HCT116 (cell line): Measurements from ENCODE around the gene MGAM2. TPM values are rescaled to one million over a fixed set of nuclear protein-coding genes. Genes with fewer than 3 reads are reported as not detected.

Experiments used
- ATAC-seq: fragments of 200-7000 bp; cut with Tn5 transposase; 2 replicates; pipeline ENCODE4 v1.9.1; 2020; ENCODE audit warnings: mild to moderate bottlenecking, moderate library complexity
- BruUV-seq: library from RNA; stranded (reverse); fragments of 400-500 nt; replicated peaks from 2 replicates; lab custom pipeline; 2021; lab: Mats Ljungman, UMichigan
- CTCF ChIA-PET: fragments of 300-600 bp; sonication (Branson Sonifier 250); formaldehyde crosslinking; loops from one replicate; lab custom pipeline; 2021; ENCODE audit warnings: antibody characterized with exemption; lab: Charles Lee
- POLR2A ChIA-PET: fragments of 300-600, 350-600 bp; sonication (Branson Sonifier 250); formaldehyde crosslinking; loops from one replicate; lab custom pipeline; 2021; ENCODE audit warnings: antibody characterized with exemption; lab: Charles Lee
- RAD21 ChIA-PET, 2 experiments: fragments of 300-600 bp; sonication (Branson Sonifier 250); formaldehyde crosslinking; loops; one replicate each; lab custom pipeline; 2023; ENCODE audit warnings: low total read pairs in 2 of 2; ENCODE audit not compliant: uncharacterized antibody in 2 of 2, unreplicated experiment in 2 of 2, low non-redundant PET in 1 of 2; lab: Charles Lee
- DNase-seq: peaks from one replicate; pipeline ENCODE4 v3.0.0-alpha.2; 2010; ENCODE audit warnings: low read depth, low spot score
- H2AFZ ChIP-seq: fragments of 200-600 bp; shearing (Covaris generic), sonication (generic); 2 replicates; pipeline ENCODE4 v1.6.1; 2017; ENCODE audit warnings: low read depth, mixed run types, mixed read lengths, antibody characterized with exemption, low read length; ENCODE audit not compliant: poor library complexity, severe bottlenecking
- H3K27ac ChIP-seq: 2 replicates; pipeline ENCODE4 v1.5.1; 2012; ENCODE audit warnings: low read depth, low read length
- H3K27me3 ChIP-seq: fragments of 200-600 bp; sonication (generic); 2 replicates; pipeline ENCODE4 v1.6.1; 2016; ENCODE audit warnings: mixed run types, low read length, mixed read lengths; ENCODE audit not compliant: insufficient read depth
- H3K36me3 ChIP-seq, 2 experiments: fragments of 200-500 bp in 1 of 2; fragments of 200-600 bp in 1 of 2; sonication (Bioruptor generic) in 1 of 2; sonication (generic) in 1 of 2; 2 replicates each; pipeline versions ENCODE4 v1.5.1 to v1.6.1; 2014 to 2016; ENCODE audit warnings: low read length in 2 of 2, inconsistent platforms in 1 of 2, mixed read lengths in 1 of 2, mixed run types in 1 of 2; ENCODE audit not compliant: insufficient read depth in 2 of 2, control insufficient read depth in 1 of 2
- H3K4me1 ChIP-seq, 2 experiments: fragments of 200-600 bp in 1 of 2; sonication (generic) in 1 of 2; 2 replicates each; pipeline versions ENCODE4 v1.5.1 to v1.6.1; 2012 to 2017; ENCODE audit warnings: low read length in 2 of 2, inconsistent platforms in 1 of 2, mild to moderate bottlenecking in 1 of 2, mixed read lengths in 1 of 2, mixed run types in 1 of 2, moderate library complexity in 1 of 2; ENCODE audit not compliant: insufficient read depth in 2 of 2, control insufficient read depth in 1 of 2
- H3K4me2 ChIP-seq: fragments of 200-600 bp; sonication (generic); 2 replicates; pipeline ENCODE4 v1.6.1; 2017; ENCODE audit warnings: mixed run types, low read length, mixed read lengths
- H3K4me3 ChIP-seq, 2 experiments: fragments of 200-600 bp in 1 of 2; sonication (generic) in 1 of 2; replicated peaks in 1 of 2; 2 replicates each; pipeline ENCODE4 v1.5.1; 2011 to 2016; ENCODE audit warnings: low read length in 2 of 2, control low read depth in 1 of 2, low read depth in 1 of 2, mild to moderate bottlenecking in 1 of 2, mixed read lengths in 1 of 2, mixed run types in 1 of 2
- H3K79me2 ChIP-seq: fragments of 200-600 bp; sonication (generic); 2 replicates; pipeline ENCODE4 v1.6.1; 2017; ENCODE audit warnings: mild to moderate bottlenecking, mixed run types, low read length, moderate library complexity, mixed read lengths; ENCODE audit not compliant: insufficient read depth
- H3K9ac ChIP-seq: fragments of 200-600 bp; sonication (generic); 2 replicates; pipeline ENCODE4 v1.6.1; 2016; ENCODE audit warnings: low read length, mixed read lengths
- H3K9me2 ChIP-seq: fragments of 200-600 bp; sonication (generic), shearing (Covaris generic); 2 replicates; pipeline ENCODE4 v1.6.1; 2017; ENCODE audit warnings: mixed run types, mild to moderate bottlenecking, moderate library complexity; ENCODE audit not compliant: insufficient read depth
- H3K9me3 ChIP-seq, 2 experiments: fragments of 200-500 bp in 1 of 2; fragments of 200-600 bp in 1 of 2; sonication (Bioruptor generic) in 1 of 2; sonication (generic) in 1 of 2; 2 replicates each; pipeline ENCODE4 v1.6.1; 2014 to 2017; ENCODE audit warnings: low read length in 2 of 2, mixed read lengths in 2 of 2, inconsistent platforms in 1 of 2, low read depth in 1 of 2, mild to moderate bottlenecking in 1 of 2, mixed run types in 1 of 2, moderate library complexity in 1 of 2; ENCODE audit not compliant: control insufficient read depth in 1 of 2, insufficient read depth in 1 of 2
- H4K20me1 ChIP-seq: fragments of 200-600 bp; sonication (generic), shearing (Covaris generic); 2 replicates; pipeline ENCODE4 v1.6.1; 2017; ENCODE audit warnings: mixed run types, mild to moderate bottlenecking, moderate library complexity; ENCODE audit not compliant: insufficient read depth
- CBX3 ChIP-seq: IDR thresholded peaks from 2 replicates; pipeline ENCODE4 v1.6.1; 2012; ENCODE audit warnings: low read depth
- CEBPB ChIP-seq: IDR thresholded peaks from 2 replicates; pipeline ENCODE4 v1.6.1; 2012; ENCODE audit warnings: low read depth
- CTCF ChIP-seq, 3 experiments: fragments of 200-600 bp in 1 of 3; sonication (generic) in 1 of 3; IDR thresholded peaks in 2 of 3; conservative IDR thresholded peaks in 1 of 3; 2 replicates each; pipeline ENCODE4 v1.5.1; 2012 to 2017; ENCODE audit warnings: low read depth in 2 of 3, low read length in 2 of 3, antibody characterized with exemption in 1 of 3, borderline replicate concordance in 1 of 3, control low read depth in 1 of 3, mild to moderate bottlenecking in 1 of 3, mixed read lengths in 1 of 3, mixed run types in 1 of 3, moderate library complexity in 1 of 3; ENCODE audit not compliant: insufficient read depth in 1 of 3
- ELF1 ChIP-seq: IDR thresholded peaks from 2 replicates; pipeline ENCODE4 v1.6.1; 2012; ENCODE audit warnings: low read depth, borderline replicate concordance
- EZH2 ChIP-seq: fragments of 200-600 bp; sonication (generic); IDR thresholded peaks from 2 replicates; pipeline ENCODE4 v1.6.1; 2017; ENCODE audit warnings: antibody characterized with exemption, mixed run types
- FOSL1 ChIP-seq: IDR thresholded peaks from 2 replicates; pipeline ENCODE4 v1.6.1; 2012; ENCODE audit warnings: low read depth
- POLR2A ChIP-seq: IDR thresholded peaks from 2 replicates; pipeline ENCODE4 v1.7.0; 2011; ENCODE audit warnings: borderline replicate concordance; ENCODE audit not compliant: insufficient read depth, insufficient read length; ENCODE audit errors: extremely low read depth
- POLR2AphosphoS5 ChIP-seq: IDR thresholded peaks from 2 replicates; pipeline ENCODE4 v1.6.1; 2011; ENCODE audit warnings: mild to moderate bottlenecking, low read depth, low read length, moderate library complexity
- REST ChIP-seq: IDR thresholded peaks from 2 replicates; pipeline ENCODE4 v1.6.1; 2012; ENCODE audit warnings: low read depth
- SIN3A ChIP-seq: IDR thresholded peaks from 2 replicates; pipeline ENCODE4 v1.6.1; 2012; ENCODE audit warnings: low read depth
- SP1 ChIP-seq: IDR thresholded peaks from 2 replicates; pipeline ENCODE4 v1.6.1; 2012; ENCODE audit warnings: low read depth
- SRF ChIP-seq: IDR thresholded peaks from 2 replicates; pipeline ENCODE4 v1.6.1; 2012; ENCODE audit warnings: low read depth
- TCF7L2 ChIP-seq: IDR thresholded peaks from 2 replicates; pipeline ENCODE4 v1.7.0; 2011; ENCODE audit warnings: borderline replicate concordance, inconsistent platforms; ENCODE audit not compliant: insufficient read depth, insufficient read length; ENCODE audit errors: extremely low read depth
- YY1 ChIP-seq: IDR thresholded peaks from 2 replicates; pipeline ENCODE4 v1.6.1; 2011; ENCODE audit warnings: low read length, low read depth, moderate library complexity, mild to moderate bottlenecking; ENCODE audit not compliant: insufficient replicate concordance; ENCODE audit errors: extremely low read depth
- ZNF274 ChIP-seq: fragments of 200-500 bp; sonication (Bioruptor generic); IDR thresholded peaks from 2 replicates; pipeline ENCODE4 v1.6.1; 2014; ENCODE audit warnings: mild to moderate bottlenecking, low read depth, low read length, inconsistent platforms
- intact Hi-C: fragments of 100-400 bp; cut with micrococcal nuclease; formaldehyde crosslinking; loops from 2 replicates; pipeline ENCODE4 v1.10.0; 2022
- total RNA-seq: library from RNA; stranded (reverse); gene quantifications from one replicate; pipeline ENCODE4 v1.2.1, GENCODE V29; 2021; ENCODE audit not compliant: unreplicated experiment
- TF ChIP-seq, protein P1 (sequence below): IDR thresholded peaks from 2 replicates; pipeline ENCODE4 v1.6.1; 2012

Gene MGAM2
- total RNA-seq, 1 experiment from 2014 or later = 0.05 TPM

DNA sequence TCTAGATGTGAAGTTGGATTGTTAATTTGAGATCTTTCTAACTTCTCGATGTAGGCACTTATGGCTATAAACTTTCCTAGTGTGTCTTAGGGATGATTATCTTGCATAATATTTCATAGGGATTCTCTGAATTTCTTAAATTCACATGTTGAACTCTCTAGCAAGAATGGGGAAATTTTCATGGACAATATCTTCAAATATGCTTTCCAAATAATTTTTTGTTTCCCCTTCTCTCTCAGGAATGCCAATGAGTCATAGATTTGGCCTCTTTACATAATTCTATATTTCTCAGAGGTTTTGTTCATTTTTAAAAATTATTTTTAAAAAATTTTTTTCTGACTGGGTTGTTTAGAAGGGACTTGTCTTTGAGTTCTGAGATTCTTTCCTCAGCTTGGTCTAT is 68.9 kb downstream of the MGAM2 start:
- intact Hi-C loops = no loop called here
- H3K4me3 ChIP-seq = no peak overlapping the region
- DNase-seq = no peak
- RAD21 ChIA-PET = no interaction called here
- no peak overlapping the region for H3K27ac ChIP-seq
- no peak overlapping the region for H3K9ac ChIP-seq
- no peaks in the 10 kb centered on the region for H3K27me3 ChIP-seq
- no peaks in the 10 kb centered on the region for H3K36me3 ChIP-seq
- H3K4me1 ChIP-seq = no peaks in the 10 kb centered on the region
- no peak for ATAC-seq
- POLR2A ChIA-PET = no interaction called here
- H4K20me1 ChIP-seq = no peaks in the 10 kb centered on the region
- H3K4me2 ChIP-seq = no peak overlapping the region
- no peaks in the 10 kb centered on the region for H3K9me3 ChIP-seq
- TF ChIP-seq ELF1 (no peak), ZNF274 (no peak), TCF7L2 (no peak), CTCF (IDR thresholded peaks at IDR 0.05 in 2 of 3, conservative IDR thresholded peaks at IDR 0.05 in 1 of 3; ENCODE audit: borderline replicate concordance in 1 of 3, insufficient read depth in 1 of 3, low read depth in 2 of 3, low read length in 2 of 3) (no peak), SRF (no peak), SIN3A (no peak), CBX3 (no peak), POLR2A (no peak), YY1 (no peak), FOSL1 (no peak), REST (no peak), POLR2AphosphoS5 (no peak), CEBPB (no peak), SP1 (no peak), EZH2 (no peak)
- TF ChIP-seq, protein P1, sequence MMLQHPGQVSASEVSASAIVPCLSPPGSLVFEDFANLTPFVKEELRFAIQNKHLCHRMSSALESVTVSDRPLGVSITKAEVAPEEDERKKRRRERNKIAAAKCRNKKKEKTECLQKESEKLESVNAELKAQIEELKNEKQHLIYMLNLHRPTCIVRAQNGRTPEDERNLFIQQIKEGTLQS = no peak
- CTCF ChIA-PET = no interaction called here
- H2AFZ ChIP-seq = no peak overlapping the region
- no peaks in the 10 kb centered on the region for H3K9me2 ChIP-seq
- BruUV-seq = no TSS peak
- no peaks in the 10 kb centered on the region for H3K79me2 ChIP-seq
